H4 (cell line): ENCODE measurements around the gene TPP1. TPM values are rescaled to one million over a fixed set of nuclear protein-coding genes. Genes with fewer than 3 reads are reported as not detected.

Source experiments
- DNase-seq: peaks from one replicate; pipeline ENCODE4 v3.0.0-alpha.2; 2015; ENCODE audit warnings: low spot score
- total RNA-seq: library from RNA; depleted of rRNA; stranded (reverse); fragments of >200 nt; shearing (Covaris generic); gene quantifications from 2 replicates; pipeline ENCODE4 v1.2.3, GENCODE V29; 2014; rRNA removed

TPP1 gene
- total RNA-seq, 1 experiment from 2014 or later, result 29.1 TPM

DNA sequence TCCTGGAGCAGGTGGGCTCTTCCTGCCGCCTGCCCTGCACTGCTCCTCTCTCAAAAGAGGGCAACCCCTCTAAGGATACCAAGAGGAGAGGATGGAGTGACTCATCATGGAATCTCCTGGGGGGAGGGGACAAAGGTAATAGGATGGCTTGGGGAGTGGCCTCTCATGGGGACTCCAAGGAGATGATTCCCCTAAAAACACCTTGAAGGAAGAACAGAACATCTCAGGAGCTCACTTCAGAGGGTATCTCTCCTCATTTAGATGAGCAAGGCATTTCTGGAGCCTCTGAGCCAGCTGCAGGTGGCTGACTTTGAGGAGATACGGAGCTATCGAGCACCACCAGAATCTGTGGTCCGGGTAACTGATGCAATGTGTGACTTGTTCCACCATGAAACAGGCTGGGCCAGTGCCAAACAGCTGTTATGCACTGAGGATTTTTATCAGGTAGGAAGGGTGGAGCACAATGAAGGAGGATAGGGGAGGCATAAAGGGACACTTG lies 56.1 kb downstream of the TPP1 start:
- no peak for DNase-seq

Other genes starting within 250 kb of the TPP1 start
- gene SMPD1, start 228.9 kb downstream of the TPP1 start, total RNA-seq, result 44.5 and 80.7 TPM in 2 replicates
- gene APBB1, start 200.3 kb downstream of the TPP1 start, total RNA-seq, result 5.2 and 6.3 TPM in 2 replicates
- gene HPX, start 178.4 kb downstream of the TPP1 start, total RNA-seq, result 0.72 TPM in 1 of 2 replicates, not detected in the other
- 10.6 and 15.1 TPM in 2 replicates for gene TRIM3, start 145.5 kb downstream of the TPP1 start, total RNA-seq
- gene ARFIP2, start 138.1 kb downstream of the TPP1 start, total RNA-seq, result 83.1 and 92.4 TPM in 2 replicates
- 44.4 and 45.7 TPM in 2 replicates for gene TIMM10B, start 137.9 kb downstream of the TPP1 start, total RNA-seq
- 0.90 and 1.2 TPM in 2 replicates for gene DNHD1, start 122.1 kb downstream of the TPP1 start, total RNA-seq
- 20.7 and 21.6 TPM in 2 replicates for gene RRP8, start 15.8 kb downstream of the TPP1 start, total RNA-seq
- 139 and 144 TPM in 2 replicates for gene ILK, start 15.6 kb downstream of the TPP1 start, total RNA-seq
- gene TAF10, start 7.2 kb downstream of the TPP1 start, total RNA-seq, result 96.9 and 142 TPM in 2 replicates
- 0.08 and 0.19 TPM in 2 replicates for gene DCHS1, start 36.4 kb upstream of the TPP1 start, total RNA-seq
- 98.8 and 99.5 TPM in 2 replicates for gene MRPL17, start 63.9 kb upstream of the TPP1 start, total RNA-seq
- gene OR2AG2, start 152.6 kb upstream of the TPP1 start, total RNA-seq, result 0.06 and 0.84 TPM in 2 replicates
- not detected in 2 replicates for gene OR2AG1, start 163.6 kb upstream of the TPP1 start, total RNA-seq
- gene OR6A2, start 180.3 kb upstream of the TPP1 start, total RNA-seq, result 0.43 TPM in 1 of 2 replicates, not detected in the other
- gene OR10A5, start 226.3 kb upstream of the TPP1 start, total RNA-seq, result not detected in 2 replicates
- gene OR10A2, start 243.6 kb upstream of the TPP1 start, total RNA-seq, result not detected in 2 replicates